Erythroblast (primary cell): Measurements from ENCODE around the gene JAK3.
"Not testable (repeated sequence)": the region's sequence is repeated elsewhere in the genome, so short reads cannot be mapped to it uniquely, and the experiment has no call there.

Source experiments
- GATA1 ChIP-seq: IDR thresholded peaks from 2 replicates; pipeline ENCODE4 v1.6.1; 2011; ENCODE audit warnings: low read depth, mild to moderate bottlenecking, control low read depth, low read length, moderate library complexity
- POLR2A ChIP-seq: IDR thresholded peaks from 2 replicates; pipeline ENCODE4 v1.6.1; 2011; ENCODE audit warnings: mild to moderate bottlenecking, low read length

DNA sequence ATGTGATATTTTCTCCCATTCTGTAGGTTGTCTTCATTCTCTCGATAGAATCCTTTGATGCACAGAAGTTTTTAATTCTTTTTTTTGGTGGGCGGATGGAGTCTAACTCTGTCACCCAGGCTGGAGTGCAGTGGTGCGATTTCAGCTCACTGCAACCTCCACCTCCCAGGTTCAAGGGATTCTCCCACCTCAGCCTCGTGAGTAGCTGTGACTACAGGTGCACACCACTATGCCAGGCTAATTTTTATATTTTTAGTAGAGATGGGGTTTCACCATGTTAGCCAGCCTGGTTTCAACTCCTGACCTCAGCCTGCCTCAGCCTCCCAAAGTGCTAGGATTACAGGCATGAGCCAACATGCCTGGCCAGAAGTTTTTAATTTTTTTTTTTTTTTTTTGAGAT is 39.4 kb upstream of the JAK3 start:
- not testable (repeated sequence) for TF ChIP-seq POLR2A, GATA1
